Measurements from ENCODE around the gene IFIT1B. TPM values are rescaled to one million over a fixed set of nuclear protein-coding genes. Genes with fewer than 3 reads are reported as not detected.
"Not testable (repeated sequence)": the region's sequence is repeated elsewhere in the genome, so short reads cannot be mapped to it uniquely, and the experiment has no call there.

IFIT1B gene
- total RNA-seq, 1 donor, result not detected

DNA sequence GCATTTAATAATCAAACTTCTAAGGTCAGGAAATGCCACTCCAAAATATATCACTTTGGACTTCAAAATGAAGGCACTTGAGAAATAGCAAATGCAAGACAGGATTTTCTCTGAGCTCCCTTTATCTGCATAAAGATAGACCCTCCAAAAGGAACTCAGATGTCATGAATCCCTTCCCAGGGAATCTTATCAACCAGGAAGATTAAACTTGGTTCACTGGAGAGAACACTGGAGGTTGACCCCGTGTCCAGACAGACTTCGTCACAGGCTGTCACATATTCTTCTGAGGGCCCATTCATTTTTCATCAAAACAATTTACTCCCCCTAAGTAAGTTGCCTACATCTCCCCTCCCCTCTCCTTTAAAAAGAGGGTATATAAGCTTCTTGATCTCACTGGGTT, 28.9 kb upstream of the IFIT1B start:
- H3K4me3 ChIP-seq (ENCODE audit: low read depth, low read length), result no peak overlapping the region
- DNase-seq (ENCODE audit: low read depth), result no peak
- TF ChIP-seq, protein P1, sequence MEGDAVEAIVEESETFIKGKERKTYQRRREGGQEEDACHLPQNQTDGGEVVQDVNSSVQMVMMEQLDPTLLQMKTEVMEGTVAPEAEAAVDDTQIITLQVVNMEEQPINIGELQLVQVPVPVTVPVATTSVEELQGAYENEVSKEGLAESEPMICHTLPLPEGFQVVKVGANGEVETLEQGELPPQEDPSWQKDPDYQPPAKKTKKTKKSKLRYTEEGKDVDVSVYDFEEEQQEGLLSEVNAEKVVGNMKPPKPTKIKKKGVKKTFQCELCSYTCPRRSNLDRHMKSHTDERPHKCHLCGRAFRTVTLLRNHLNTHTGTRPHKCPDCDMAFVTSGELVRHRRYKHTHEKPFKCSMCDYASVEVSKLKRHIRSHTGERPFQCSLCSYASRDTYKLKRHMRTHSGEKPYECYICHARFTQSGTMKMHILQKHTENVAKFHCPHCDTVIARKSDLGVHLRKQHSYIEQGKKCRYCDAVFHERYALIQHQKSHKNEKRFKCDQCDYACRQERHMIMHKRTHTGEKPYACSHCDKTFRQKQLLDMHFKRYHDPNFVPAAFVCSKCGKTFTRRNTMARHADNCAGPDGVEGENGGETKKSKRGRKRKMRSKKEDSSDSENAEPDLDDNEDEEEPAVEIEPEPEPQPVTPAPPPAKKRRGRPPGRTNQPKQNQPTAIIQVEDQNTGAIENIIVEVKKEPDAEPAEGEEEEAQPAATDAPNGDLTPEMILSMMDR (IDR thresholded peaks at IDR 0.05; ENCODE audit: insufficient read depth, low read length), result no peak

DNA sequence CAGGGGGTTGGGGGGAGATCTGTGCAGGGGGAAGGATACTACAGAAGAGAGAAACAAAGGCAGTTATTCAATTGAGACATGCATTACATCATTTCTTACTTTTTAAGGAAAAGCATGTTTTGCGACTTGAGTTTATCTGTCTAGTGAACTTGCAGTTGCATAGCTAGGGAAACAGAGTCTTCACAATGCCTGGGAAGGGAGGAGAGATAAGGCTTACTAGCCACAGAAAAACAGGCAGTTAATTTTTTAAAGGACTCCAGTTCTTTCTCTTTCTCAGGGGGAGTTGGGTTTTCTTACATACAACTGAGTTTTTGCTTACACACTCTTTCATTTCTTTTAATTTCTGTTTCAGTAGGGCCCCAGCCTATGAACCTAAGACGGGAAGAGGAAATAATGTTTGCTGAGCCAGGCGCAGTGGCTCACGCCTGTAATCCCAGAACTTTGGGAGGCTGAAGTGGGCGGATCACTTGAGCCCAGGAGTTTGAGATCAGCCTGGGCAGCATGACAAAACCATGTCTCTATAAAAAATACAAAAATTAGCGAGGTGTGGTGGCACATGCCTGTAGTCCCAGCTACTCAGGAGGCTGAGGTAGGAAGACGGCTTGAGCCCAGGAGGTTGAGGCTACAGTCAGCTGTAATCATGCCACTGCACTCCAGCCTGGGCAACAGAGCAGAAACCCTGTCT, 27.1 kb upstream of the IFIT1B start:
- peak; percentile 64 for DNase-seq (ENCODE audit: low read depth)
- not testable (repeated sequence) for H3K4me3 ChIP-seq (ENCODE audit: low read depth, low read length)

DNA sequence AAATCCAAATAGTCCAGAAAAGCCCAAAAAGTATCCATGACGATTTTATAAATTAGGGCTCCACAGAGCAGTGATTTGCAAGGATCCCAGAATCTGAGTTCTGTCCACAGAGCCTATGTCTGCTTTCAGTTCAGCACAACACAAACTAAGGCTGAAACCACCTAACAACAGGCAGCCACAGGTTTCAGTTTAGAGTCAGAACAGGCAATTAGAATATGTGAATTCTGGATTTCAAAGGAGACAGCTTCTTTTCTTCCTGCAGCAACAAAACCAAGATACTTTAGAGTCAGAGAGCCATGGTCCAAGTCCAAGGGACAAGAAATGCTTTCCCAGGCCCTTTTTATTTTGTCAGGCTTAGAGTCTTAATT, 26.5 kb upstream of the IFIT1B start:
- no peak overlapping the region for H3K4me3 ChIP-seq (ENCODE audit: low read depth, low read length)
- TF ChIP-seq, protein P1 (IDR thresholded peaks at IDR 0.05; ENCODE audit: insufficient read depth, low read length), result no peak
- DNase-seq (ENCODE audit: low read depth), result no peak

DNA sequence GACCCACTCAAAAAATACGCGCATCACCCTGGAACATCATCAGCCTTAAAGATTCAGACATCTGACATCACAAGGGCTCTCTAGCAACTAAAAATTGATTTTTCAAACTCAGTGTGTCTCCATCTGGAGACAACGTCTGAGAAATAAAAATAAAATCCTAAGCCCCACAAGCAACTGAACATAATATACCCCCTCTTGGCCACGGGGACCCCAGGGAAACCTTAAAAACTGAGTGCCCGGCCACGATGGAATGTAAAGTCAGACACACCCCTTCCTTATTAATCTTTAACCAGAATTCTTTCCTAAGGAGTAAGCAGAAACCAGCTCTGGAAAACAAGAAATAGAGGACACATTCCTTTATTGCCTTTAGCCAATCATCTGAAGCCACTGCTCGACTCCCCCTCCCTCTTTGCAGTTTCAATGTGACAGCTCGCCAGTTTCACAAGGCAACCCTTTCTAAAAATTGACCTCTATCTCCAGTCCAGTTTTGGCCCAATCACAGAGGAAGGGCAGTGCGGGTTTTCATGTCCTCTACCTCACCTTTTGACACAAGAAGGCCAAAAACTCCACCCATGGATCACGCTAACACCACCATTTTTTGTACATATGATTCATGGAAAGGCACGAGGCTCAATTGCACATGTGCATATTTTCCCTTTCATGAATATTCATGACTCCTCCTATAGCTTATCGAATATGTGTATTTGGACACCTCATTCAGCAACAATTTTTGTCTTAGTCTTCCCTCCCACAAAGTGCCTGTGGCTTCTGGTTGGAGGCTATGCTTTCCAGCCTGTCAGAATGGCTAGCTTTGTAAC, 25.9 kb upstream of the IFIT1B start:
- TF ChIP-seq, protein P1 (IDR thresholded peaks at IDR 0.05; ENCODE audit: insufficient read depth, low read length), result no peak
- peak; percentile 100 for DNase-seq (ENCODE audit: low read depth)

DNA sequence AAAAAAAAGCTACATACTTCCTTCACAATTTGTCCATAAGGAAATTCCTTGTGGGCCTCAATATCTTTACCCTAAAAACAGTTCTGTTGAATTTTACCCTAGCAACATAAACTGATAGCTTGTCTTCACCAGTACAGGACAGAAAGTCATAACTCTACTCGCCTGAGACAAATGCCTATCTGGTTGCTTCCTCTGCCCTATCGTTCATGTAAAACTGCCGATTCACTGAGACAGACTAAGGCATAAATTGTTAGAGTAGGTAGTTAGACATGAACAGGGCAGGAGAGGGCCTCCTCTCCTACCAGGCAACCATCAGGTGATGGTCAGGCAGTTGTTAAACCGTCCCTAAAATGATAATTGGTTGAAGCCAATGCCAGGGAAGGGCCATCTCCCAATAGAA, 25.1 kb upstream of the IFIT1B start:
- DNase-seq (ENCODE audit: low read depth), result no peak
- TF ChIP-seq, protein P1 (IDR thresholded peaks at IDR 0.05; ENCODE audit: insufficient read depth, low read length), result no peak
- no peak overlapping the region for H3K4me3 ChIP-seq (ENCODE audit: low read depth, low read length)

More for the DNA sequence above, 25.9 kb upstream of the IFIT1B start:
- H3K4me3 ChIP-seq (ENCODE audit: low read depth, low read length), result no peak overlapping the region

DNA sequence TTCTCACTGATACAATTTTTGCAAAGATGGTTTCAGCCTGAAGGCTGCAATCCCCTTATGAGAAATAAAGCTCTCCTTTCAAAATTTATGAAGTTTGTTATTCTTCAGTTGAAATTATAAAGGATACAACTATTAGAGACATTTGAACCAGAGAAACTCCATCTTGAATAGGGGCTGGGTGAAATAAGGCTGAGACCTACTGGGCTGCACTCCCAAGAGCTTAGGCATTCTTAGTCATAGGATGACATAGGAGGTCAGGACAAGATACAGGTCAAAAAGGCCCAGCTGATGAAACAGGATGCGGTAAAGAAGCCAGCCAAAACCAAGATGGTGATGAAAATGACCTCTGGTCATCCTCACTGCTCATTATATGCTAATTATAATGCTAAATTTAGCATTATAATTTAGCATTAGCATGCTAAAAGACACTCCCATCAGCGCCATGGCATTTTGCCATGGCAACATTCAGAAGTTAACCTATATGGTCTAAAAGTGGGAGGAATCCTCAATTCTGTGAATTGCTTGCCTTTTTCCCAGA, 22.4 kb upstream of the IFIT1B start:
- H3K4me3 ChIP-seq (ENCODE audit: low read depth, low read length), result no peak overlapping the region
- peak; percentile 27 for DNase-seq (ENCODE audit: low read depth)
- TF ChIP-seq, protein P1 (IDR thresholded peaks at IDR 0.05; ENCODE audit: insufficient read depth, low read length), result no peak

GRCh38 chr10:89357096-89357495, 20.8 kb upstream of the IFIT1B start:
- no peak for DNase-seq (ENCODE audit: low read depth)
- TF ChIP-seq, protein P1 (IDR thresholded peaks at IDR 0.05; ENCODE audit: insufficient read depth, low read length), result no peak
- H3K4me3 ChIP-seq (ENCODE audit: low read depth, low read length), result no peak overlapping the region
